Subcutaneous adipose tissue (tissue), 4 donors: Measurements from ENCODE around the gene RCBTB2. TPM values are rescaled to one million over a fixed set of nuclear protein-coding genes. Genes with fewer than 3 reads are reported as not detected.

ENCODE experiments used
- CTCF ChIP-seq: fragments of 450-650 bp; IDR thresholded peaks from one replicate; pipeline ENCODE4 v1.5.1; 2016; ENCODE audit warnings: low read depth, mild to moderate bottlenecking, control low read depth, antibody characterized with exemption, moderate library complexity
- total RNA-seq, 4 donors: library from RNA; depleted of rRNA; stranded (reverse); fragments of >200 nt; gene quantifications; one replicate each; pipeline ENCODE4 v1.1.0, GENCODE V29; 2016

Gene RCBTB2
- total RNA-seq, 4 donors from 2014 or later, result 10.9 to 21.1 (median 16.4) TPM

GRCh38 chr13:48446464-48446863 lies 86.4 kb downstream of the RCBTB2 start:
- TF ChIP-seq CTCF, result no peak

- TF ChIP-seq CTCF, result no peak
These were observed 89.3 kb downstream of the RCBTB2 start for GRCh38 chr13:48443442-48444208.

Other genes starting within 250 kb of the RCBTB2 start
- gene RB1, start 229.3 kb downstream of the RCBTB2 start, total RNA-seq, result 10 to 100 TPM; 35.0 to 85.6 (median 45.6) TPM
- 10 to 100 TPM; 25.5 to 52.9 (median 48.4) TPM for gene LPAR6, start 120.0 kb downstream of the RCBTB2 start, total RNA-seq
- gene CYSLTR2, start 120.8 kb upstream of the RCBTB2 start, total RNA-seq, result 1 to 10 TPM in 1 of 4 donors, under 1 TPM in 3; 0.19 to 2.4 (median 0.49) TPM